HepG2 (cell line): ENCODE data around the gene HRH3. TPM values are rescaled to one million over a fixed set of nuclear protein-coding genes. Genes with fewer than 3 reads are reported as not detected.

Experiments
- ASH2L ChIP-seq: fragments of 300-600, 200-600 bp; sonication (generic); IDR thresholded peaks from 2 replicates; pipeline ENCODE4 v1.7.0; 2017; ENCODE audit warnings: low read depth, mild to moderate bottlenecking, moderate library complexity, mixed read lengths, low read length; ENCODE audit not compliant: insufficient read length
- BRCA1 ChIP-seq: sonication (generic); formaldehyde crosslinking; IDR thresholded peaks from 2 replicates; pipeline ENCODE4 v1.4.0; 2020; ENCODE audit warnings: missing genetic modification reagents
- CTCF ChIP-seq: sonication (generic); formaldehyde crosslinking; IDR thresholded peaks from 2 replicates; pipeline ENCODE4 v1.5.0; 2020; ENCODE audit warnings: mild to moderate bottlenecking, missing genetic modification reagents, moderate library complexity
- EEA1 ChIP-seq: sonication (generic); formaldehyde crosslinking; IDR thresholded peaks from 2 replicates; pipeline ENCODE4 v1.5.1; 2020; ENCODE audit warnings: mild to moderate bottlenecking, missing genetic modification reagents, borderline replicate concordance
- EZH2 ChIP-seq: conservative IDR thresholded peaks from 2 replicates; pipeline ENCODE4 v1.6.1; 2012; ENCODE audit warnings: mild to moderate bottlenecking, low read depth, low read length, moderate library complexity
- HNRNPLL ChIP-seq: fragments of 200-400 bp; formaldehyde crosslinking; IDR thresholded peaks from 2 replicates; pipeline ENCODE4 v1.6.1; 2017; ENCODE audit warnings: mild to moderate bottlenecking, low read depth, low read length; ENCODE audit not compliant: poor library complexity, severe bottlenecking
- JUN ChIP-seq: sonication (generic); formaldehyde crosslinking; IDR thresholded peaks from 2 replicates; pipeline ENCODE4 v1.4.0; 2020; ENCODE audit warnings: mild to moderate bottlenecking, missing genetic modification reagents
- MAFF ChIP-seq: IDR thresholded peaks from 2 replicates; pipeline ENCODE4 v1.6.1; 2011; ENCODE audit warnings: low read depth, low read length, improper control_type of control experiment
- NR0B2 ChIP-seq: sonication (generic); formaldehyde crosslinking; IDR thresholded peaks from 2 replicates; pipeline ENCODE4 v1.4.0; 2020; ENCODE audit warnings: mild to moderate bottlenecking, missing genetic modification reagents
- NR2F6 ChIP-seq, 2 experiments: IDR thresholded peaks; 2 replicates each; pipeline ENCODE4 v1.6.1; 2016; ENCODE audit warnings: antibody characterized with exemption in 1 of 2, mild to moderate bottlenecking in 1 of 2
- NR3C1 ChIP-seq: sonication (generic); formaldehyde crosslinking; IDR thresholded peaks from 2 replicates; pipeline ENCODE4 v1.4.0; 2020; ENCODE audit warnings: missing genetic modification reagents
- PHF8 ChIP-seq: sonication (generic); formaldehyde crosslinking; IDR thresholded peaks from 2 replicates; pipeline ENCODE4 v1.5.0; 2020; ENCODE audit warnings: missing genetic modification reagents
- ZFP82 ChIP-seq: sonication (generic); formaldehyde crosslinking; IDR thresholded peaks from 2 replicates; pipeline ENCODE4 v1.5.1; 2020; ENCODE audit warnings: mild to moderate bottlenecking, missing genetic modification reagents, borderline replicate concordance
- ZHX1 ChIP-seq: sonication (generic); formaldehyde crosslinking; IDR thresholded peaks from 2 replicates; pipeline ENCODE4 v1.8.1; 2022; ENCODE audit warnings: low read depth, mild to moderate bottlenecking, missing genetic modification reagents
- ZNF235 ChIP-seq: sonication (generic); formaldehyde crosslinking; IDR thresholded peaks from 2 replicates; pipeline ENCODE4 v1.8.1; 2023; ENCODE audit warnings: mild to moderate bottlenecking, missing genetic modification reagents, borderline replicate concordance
- ZNF451 ChIP-seq: sonication (generic); formaldehyde crosslinking; IDR thresholded peaks from 2 replicates; pipeline ENCODE4 v1.5.0; 2020; ENCODE audit warnings: mild to moderate bottlenecking, missing genetic modification reagents
- ZNF496 ChIP-seq: sonication (generic); formaldehyde crosslinking; IDR thresholded peaks from 2 replicates; pipeline ENCODE4 v1.8.1; 2023; ENCODE audit warnings: mild to moderate bottlenecking, moderate library complexity, missing genetic modification reagents; ENCODE audit not compliant: insufficient replicate concordance
- ZNF713 ChIP-seq: sonication (generic); formaldehyde crosslinking; IDR thresholded peaks from 2 replicates; pipeline ENCODE4 v1.4.0; 2020; ENCODE audit warnings: mild to moderate bottlenecking, missing genetic modification reagents
- ZNF768 ChIP-seq: sonication (generic); formaldehyde crosslinking; IDR thresholded peaks from 2 replicates; pipeline ENCODE4 v1.4.0; 2020; ENCODE audit warnings: missing genetic modification reagents
- ZNF792 ChIP-seq: IDR thresholded peaks from 2 replicates; pipeline ENCODE4 v1.6.1; 2016
- polyA plus RNA-seq, 8 experiments: library from polyadenylated mRNA; depleted of rRNA in 3 of 8; stranded (reverse) in 7 of 8; unstranded in 1 of 8; fragments of >200 nt; fragmentation: Illumina TruSeq in 4 of 8; extraction: Trizol in 4 of 8; gene quantifications; 2 replicates each; pipeline versions ENCODE4 v1.2.1 to v1.2.3, GENCODE V29; 2011 to 2016; ENCODE audit warnings: low read depth in 4 of 8, missing spikeins in 1 of 8, mixed read lengths in 1 of 8; ENCODE audit not compliant: insufficient read depth in 1 of 8
- total RNA-seq, 5 experiments: library from RNA; depleted of rRNA; stranded (reverse); fragments of >200 nt; fragmentation: Illumina TruSeq; extraction: Trizol; gene quantifications; 2 replicates each; pipeline ENCODE4 v1.2.3, GENCODE V29; 2016; ENCODE audit warnings: low read depth in 1 of 5
- TF ChIP-seq, protein P1 (sequence below): sonication (generic); formaldehyde crosslinking; IDR thresholded peaks from 2 replicates; pipeline ENCODE4 v1.4.0; 2020; ENCODE audit warnings: missing genetic modification reagents, low read depth, mild to moderate bottlenecking, borderline replicate concordance

The HRH3 gene
- total and polyA plus RNA-seq, 2 of the 13 experiments (the other 11 are each of a cell fraction or from before 2014, with no cell fraction given) = 0.18 TPM; not detected in 1

- TF ChIP-seq, protein P1, sequence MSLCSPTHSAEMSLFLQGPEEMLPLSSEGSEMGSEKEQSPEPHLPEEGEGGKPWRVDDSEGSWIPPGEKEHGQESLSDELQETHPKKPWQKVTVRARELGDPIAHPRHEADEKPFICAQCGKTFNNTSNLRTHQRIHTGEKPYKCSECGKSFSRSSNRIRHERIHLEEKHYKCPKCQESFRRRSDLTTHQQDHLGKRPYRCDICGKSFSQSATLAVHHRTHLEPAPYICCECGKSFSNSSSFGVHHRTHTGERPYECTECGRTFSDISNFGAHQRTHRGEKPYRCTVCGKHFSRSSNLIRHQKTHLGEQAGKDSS (CRISPR knock-in tag) = 0 out of 2 replicates have a peak, but pooled peaks have one; percentile 5
- TF ChIP-seq BRCA1 (CRISPR knock-in tag) (no peak), JUN (no peak; the same call in 1 of the 2 replicates), NR3C1 (0 out of 2 replicates have a peak, but pooled peaks have one; percentile 14), ZNF792 (no peak), ZNF451 (CRISPR knock-in tag) (no peak), ASH2L (no peak), NR0B2 (CRISPR knock-in tag) (0 out of 2 replicates have a peak, but pooled peaks have one; percentile 21), PHF8 (CRISPR knock-in tag) (0 out of 2 replicates have a peak, but pooled peaks have one; percentile 3), NR2F6 (IDR thresholded peaks at IDR 0.05) (no peak), NR2F6 (CRISPR knock-in tag; IDR thresholded peaks at IDR 0.05) (0 out of 2 replicates have a peak, but pooled peaks have one; percentile 12), EZH2 (peak; percentile 84; the same call in 1 of the 2 replicates), EEA1 (CRISPR knock-in tag) (no peak), ZFP82 (CRISPR knock-in tag) (0 out of 2 replicates have a peak, but pooled peaks have one; percentile 17), ZNF713 (CRISPR knock-in tag) (0 out of 2 replicates have a peak, but pooled peaks have one; percentile 77), ZNF235 (0 out of 2 replicates have a peak, but pooled peaks have one; percentile 17), ZNF496 (CRISPR knock-in tag) (no peak), HNRNPLL (peak; percentile 63), ZHX1 (peak; percentile 73; the same call in 1 of the 2 replicates), MAFF (no peak), CTCF (CRISPR knock-in tag) (no peak), ZNF768 (peak; percentile 0; the same call in 1 of the 2 replicates)
These were observed 839 bp upstream of the HRH3 start (continued) for GRCh38 chr20:62220666-62221568.
